HG03060 (cell line): ENCODE data around the gene CERS6.

ENCODE experiments used
- ATAC-seq: cut with Tn5 transposase; IDR thresholded peaks from one replicate; pipeline ENCODE4 v1.9.1; 2021; ENCODE audit warnings: low read depth, moderate number of reproducible peaks; ENCODE audit not compliant: unreplicated experiment

Gene CERS6

GRCh38 chr2:168686452-168687191 is 230.6 kb downstream of the CERS6 start:
- ATAC-seq = no peak

- ATAC-seq = no peak
Observed at GRCh38 chr2:168687314-168687713, 231.2 kb downstream of the CERS6 start.

- ATAC-seq = no peak
Observed at GRCh38 chr2:168690381-168690885, 234.4 kb downstream of the CERS6 start.

- no peak for ATAC-seq
Observed at GRCh38 chr2:168691221-168691620, 235.1 kb downstream of the CERS6 start.

DNA sequence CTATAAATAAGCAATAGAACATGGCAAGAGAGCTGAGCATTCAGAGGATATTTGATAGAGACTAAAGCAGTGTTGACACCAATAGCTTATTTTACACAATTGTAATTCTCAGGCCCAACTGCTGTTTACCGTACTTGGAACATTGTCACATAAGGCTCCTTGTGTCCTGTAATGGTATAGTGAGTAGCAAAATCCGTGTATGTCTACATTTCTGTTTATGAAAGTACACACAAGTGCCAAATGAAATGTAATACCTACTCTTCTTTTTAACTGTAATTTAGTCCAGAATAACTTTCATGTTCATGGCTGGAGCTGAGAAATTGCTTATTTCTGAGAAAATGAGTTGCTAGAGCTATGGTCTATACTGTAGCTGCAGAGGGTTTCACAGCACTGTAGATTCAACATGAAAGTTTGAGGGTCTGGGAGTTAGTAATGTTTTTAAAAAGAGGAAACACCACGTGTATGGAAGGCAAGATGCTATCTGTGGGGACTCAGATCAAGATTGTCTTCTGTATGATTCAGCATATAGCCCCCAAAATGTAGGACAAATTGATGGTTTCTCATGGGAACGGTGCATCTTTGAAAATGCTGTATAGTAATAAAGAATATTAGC is 236.2 kb downstream of the CERS6 start:
- no peak for ATAC-seq

DNA sequence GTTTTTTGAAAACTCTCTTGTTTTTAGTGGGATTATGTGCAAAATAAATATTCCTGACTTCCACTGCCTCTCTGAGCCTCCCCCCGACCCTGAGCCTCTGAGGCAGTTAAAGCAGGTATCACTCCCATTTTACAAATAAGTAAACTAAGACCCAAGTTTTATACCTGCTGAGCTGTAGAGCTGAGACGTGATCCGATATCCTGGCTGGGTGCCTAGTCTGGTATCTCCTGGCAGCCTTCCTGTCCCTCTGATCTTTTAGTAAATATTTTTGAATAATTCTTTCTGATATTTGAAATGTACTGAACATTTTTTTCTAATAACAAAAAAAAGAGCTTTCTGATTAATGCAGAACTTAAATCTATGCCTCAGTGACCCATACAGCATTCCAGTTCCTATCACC is 238.1 kb downstream of the CERS6 start:
- no peak for ATAC-seq

- ATAC-seq = no peak
Observed at GRCh38 chr2:168694866-168695265, 238.8 kb downstream of the CERS6 start.

DNA sequence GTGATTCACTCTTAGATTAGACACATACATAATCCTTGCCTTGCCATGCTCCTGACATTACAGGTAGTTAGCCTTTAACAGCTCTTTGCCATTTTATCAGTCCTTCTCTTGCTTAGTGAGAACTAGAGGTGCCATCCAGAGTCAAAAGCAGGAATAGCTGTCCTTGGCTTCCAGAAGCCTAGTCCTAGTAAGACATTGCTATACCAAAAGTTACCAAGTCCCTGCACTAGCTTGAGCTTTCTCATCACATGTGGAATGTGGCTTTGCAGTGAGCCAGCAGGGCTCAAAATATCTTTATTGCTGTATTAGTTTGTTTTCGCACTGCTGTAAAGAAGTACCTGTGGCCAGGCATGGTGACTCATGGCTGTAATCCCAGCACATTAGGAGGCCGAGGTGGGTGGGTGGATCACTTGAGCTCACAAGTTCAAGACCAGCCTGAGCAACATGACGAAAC is 241.6 kb downstream of the CERS6 start:
- no peak for ATAC-seq

DNA sequence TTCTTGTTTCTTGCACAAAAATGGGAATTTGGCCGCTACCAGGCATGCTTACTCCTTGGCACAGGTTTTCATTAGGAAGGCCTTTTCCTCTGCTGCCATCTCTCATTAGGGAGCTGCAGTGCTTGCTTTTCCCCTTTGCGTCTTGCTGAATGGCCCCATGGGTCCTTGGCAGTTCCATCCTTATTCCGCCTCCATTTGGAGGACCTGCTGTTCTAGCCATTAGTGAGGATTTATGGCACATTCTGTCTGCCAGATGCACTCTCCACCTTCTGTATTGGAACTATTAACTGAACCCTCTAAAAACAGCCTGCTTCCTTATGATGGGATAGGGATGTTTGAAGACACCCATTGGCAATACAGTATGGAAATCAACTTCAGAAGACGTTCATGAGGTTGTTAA is 242.9 kb downstream of the CERS6 start:
- ATAC-seq = no peak

- ATAC-seq = no peak
Observed at GRCh38 chr2:168699844-168700417, 243.9 kb downstream of the CERS6 start.

DNA sequence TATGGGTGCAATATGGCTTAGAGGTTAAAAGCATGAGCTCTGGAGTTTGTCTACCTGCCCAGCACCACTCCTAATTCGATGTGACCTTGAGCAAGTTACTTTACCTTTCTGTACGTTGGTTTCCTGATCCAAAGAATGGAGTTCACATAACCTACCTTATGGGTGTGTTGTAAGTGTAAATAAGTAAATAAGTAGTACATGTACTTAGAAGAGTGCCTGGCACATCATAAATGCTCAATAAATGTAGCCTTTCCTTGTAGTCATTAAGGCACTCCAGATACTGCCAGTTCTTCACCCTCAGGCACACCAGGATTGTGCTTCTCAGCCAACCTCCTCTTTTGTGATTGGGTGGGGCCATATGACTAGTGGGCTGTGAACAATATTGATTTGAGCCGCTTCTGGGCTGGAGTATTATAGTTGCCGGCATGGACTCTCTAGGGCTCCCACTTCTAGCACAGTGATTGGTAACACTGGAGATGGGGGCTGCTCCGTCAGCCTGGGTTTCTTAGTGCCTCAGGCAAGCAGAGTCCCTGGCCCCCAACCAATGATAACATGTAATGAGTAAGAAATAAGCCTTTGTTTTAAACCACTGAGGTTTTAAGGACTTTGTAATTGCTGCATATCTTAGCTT is 244.7 kb downstream of the CERS6 start:
- ATAC-seq = no peak

- no peak for ATAC-seq
Observed at GRCh38 chr2:168702579-168702978, 246.5 kb downstream of the CERS6 start.

- ATAC-seq = no peak
Observed at GRCh38 chr2:168703926-168704325, 247.9 kb downstream of the CERS6 start.

- no peak for ATAC-seq
Observed at GRCh38 chr2:168705534-168706470, 249.7 kb downstream of the CERS6 start.

GRCh38 chr2:168706806-168707205 is 250.7 kb downstream of the CERS6 start:
- no peak for ATAC-seq

GRCh38 chr2:168708080-168708479 is 252.0 kb downstream of the CERS6 start:
- ATAC-seq = no peak

GRCh38 chr2:168710754-168711467 is 254.8 kb downstream of the CERS6 start:
- ATAC-seq = no peak

- peak; percentile 99 for ATAC-seq
Observed at GRCh38 chr2:168712053-168712452, 256.0 kb downstream of the CERS6 start.

- no peak for ATAC-seq
Observed at GRCh38 chr2:168713325-168713724, 257.3 kb downstream of the CERS6 start.
